NCI-H526 treated with DMSO at 0.1 percent for 48 hours (cell line): Measurements from ENCODE around the gene NSUN2.
"Not testable (repeated sequence)": the region's sequence is repeated elsewhere in the genome, so short reads cannot be mapped to it uniquely, and the experiment has no call there.

ENCODE experiments used
- DNase-seq: peaks from one replicate; lab custom pipeline; 2025; lab: John Stamatoyannopoulos, UW

NSUN2 gene

GRCh38 chr5:6583049-6583880 is 49.6 kb downstream of the NSUN2 start:
- no peak for DNase-seq

GRCh38 chr5:6582507-6583048 is 50.3 kb downstream of the NSUN2 start:
- DNase-seq = no peak

DNA sequence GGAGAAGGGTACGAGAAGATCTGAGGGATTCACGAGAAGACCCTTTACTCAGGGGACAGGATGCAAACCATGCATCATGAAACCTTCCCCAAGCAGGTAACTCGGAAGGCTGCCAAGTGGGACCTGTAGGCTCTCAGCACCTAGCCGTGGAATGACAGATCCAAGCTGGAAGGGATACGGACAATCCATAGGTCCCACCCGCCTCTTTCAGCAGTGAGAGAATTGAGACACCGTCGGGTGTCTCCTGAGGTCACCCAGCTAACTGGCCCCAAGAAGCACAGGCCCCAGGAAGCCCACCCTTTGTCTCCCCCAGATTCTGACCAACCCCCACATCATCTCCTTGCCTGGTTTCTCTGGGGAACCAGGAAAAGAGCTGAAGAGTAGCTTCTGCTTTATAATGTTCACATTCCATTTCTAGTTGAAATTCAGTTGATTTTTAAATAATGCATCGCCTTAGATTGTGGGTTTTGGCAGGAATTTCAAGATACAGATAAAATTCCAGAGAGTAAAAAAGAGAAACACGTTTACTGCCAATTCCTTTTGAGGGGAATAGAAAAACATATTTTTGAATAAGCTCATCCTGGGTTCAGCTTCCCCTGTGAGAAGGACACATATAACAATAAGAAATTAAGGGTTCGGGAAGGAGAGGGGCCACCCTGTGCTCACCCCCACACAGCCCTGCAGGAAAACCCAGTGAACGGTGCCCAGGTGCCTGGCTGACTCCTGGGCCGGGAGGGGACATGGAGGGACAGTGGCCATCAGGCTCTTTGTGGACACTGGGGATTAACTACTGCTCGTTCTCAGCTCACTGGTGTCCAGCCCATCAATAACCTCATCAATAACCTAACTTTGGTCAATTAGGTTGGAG is 51.1 kb downstream of the NSUN2 start:
- no peak for DNase-seq

DNA sequence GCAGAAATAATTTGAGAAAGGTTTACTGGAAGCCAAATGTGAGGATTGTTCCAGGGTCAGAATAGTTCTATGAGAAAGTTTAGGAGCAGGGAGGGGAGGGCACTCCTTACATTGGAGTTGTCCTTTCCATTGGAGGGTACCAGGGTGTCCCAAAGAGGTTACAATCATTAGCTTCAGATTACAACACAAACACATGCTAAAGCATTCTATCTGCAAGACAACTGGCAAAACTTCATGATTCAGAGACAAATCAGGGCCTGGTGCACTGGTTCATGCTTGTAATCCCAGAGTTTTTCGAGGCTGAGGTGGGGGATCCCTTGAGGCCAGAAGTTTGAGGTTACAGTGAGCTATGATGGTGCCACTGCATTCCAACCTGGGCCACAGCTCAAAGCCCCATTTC is 51.8 kb downstream of the NSUN2 start:
- no peak for DNase-seq

DNA sequence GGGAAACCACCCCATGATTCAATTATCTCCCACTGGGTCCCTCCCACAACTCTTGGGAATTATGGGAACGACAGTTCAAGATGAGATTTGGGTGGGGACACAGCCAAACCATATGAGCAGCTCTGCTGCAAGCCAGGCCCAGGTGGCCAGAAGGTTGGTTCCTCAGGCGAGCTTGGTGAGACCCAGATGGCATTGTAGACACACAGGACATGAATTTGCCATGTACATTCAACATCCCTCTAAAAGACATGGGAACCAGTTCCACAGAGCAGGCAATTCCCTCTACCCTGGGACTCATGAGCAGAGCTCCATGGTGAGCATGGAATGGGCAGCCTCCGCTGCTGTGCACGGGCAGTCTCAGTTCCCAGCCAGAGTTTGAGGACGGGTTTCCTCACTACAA is 53.3 kb downstream of the NSUN2 start:
- no peak for DNase-seq

- no peak for DNase-seq
Measured at GRCh38 chr5:6578676-6579343, 54.0 kb downstream of the NSUN2 start.

DNA sequence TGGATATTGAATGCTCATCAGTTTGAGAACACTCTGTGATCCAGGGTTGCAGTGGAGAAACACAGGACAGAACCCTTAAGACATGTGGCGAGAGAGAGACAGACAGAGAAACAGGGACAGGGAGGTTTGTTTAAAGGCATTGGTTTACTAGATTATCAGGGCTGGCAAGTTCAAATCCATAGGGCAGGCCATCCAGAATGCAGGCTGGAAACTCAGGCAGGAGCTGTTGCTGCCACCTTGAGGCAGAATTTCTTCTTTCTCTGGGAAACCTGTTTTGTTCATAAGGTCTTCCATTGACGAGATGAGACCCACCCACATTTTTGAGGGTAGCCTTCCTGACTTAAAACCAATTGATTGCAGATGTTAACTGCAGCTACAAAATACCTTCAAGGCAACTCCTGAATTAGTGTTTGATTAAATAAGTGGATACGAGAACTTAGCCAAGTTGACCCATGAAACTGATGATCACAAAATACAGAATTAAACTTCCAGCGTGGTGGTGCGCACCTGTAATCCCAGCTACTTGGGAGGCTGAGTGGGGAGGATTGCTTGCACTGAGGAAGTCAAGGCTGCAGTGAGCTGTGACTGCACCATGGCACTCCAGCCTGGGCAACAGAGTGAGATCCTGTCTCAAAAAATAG is 55.9 kb downstream of the NSUN2 start:
- peak; percentile 75 for DNase-seq

DNA sequence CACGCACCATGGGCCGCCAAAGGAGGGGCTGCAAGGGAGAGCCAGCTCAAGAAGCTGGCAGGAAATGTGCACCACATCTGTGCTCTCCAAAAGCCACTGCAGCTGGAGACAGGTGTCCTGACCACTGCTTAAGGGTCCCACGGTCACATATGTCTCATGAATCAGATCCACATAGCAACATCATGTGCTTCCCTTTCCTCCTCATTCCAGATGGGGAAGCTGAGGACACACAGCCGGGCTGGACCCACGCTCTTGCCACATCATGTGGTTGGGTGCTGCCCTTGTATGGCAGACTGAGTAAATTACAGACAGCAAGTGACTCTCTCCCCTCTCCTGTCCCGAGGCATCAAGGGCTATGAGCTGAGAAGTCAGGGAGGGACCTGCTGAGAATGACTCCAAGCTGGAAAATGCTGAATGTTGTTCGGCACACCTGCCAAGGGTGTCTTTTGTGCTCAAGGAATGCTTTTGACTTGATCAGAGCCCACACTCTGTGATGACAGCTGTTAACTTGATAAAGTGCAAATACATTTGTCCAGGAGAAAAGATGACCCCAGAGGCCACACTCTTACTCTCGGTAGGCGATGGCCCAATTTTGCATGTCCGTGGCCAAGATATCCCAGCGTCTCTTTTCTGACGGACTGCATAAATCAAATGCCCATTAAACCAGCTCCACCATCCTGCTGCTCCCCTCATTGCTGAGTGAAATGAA is 58.2 kb downstream of the NSUN2 start:
- DNase-seq = peak; percentile 17

- DNase-seq = no peak
Measured at GRCh38 chr5:6574111-6574510, 58.7 kb downstream of the NSUN2 start.

- no peak for DNase-seq
Measured at GRCh38 chr5:6573651-6574101, 59.2 kb downstream of the NSUN2 start.

GRCh38 chr5:6572825-6573380 is 59.9 kb downstream of the NSUN2 start:
- DNase-seq = no peak

DNA sequence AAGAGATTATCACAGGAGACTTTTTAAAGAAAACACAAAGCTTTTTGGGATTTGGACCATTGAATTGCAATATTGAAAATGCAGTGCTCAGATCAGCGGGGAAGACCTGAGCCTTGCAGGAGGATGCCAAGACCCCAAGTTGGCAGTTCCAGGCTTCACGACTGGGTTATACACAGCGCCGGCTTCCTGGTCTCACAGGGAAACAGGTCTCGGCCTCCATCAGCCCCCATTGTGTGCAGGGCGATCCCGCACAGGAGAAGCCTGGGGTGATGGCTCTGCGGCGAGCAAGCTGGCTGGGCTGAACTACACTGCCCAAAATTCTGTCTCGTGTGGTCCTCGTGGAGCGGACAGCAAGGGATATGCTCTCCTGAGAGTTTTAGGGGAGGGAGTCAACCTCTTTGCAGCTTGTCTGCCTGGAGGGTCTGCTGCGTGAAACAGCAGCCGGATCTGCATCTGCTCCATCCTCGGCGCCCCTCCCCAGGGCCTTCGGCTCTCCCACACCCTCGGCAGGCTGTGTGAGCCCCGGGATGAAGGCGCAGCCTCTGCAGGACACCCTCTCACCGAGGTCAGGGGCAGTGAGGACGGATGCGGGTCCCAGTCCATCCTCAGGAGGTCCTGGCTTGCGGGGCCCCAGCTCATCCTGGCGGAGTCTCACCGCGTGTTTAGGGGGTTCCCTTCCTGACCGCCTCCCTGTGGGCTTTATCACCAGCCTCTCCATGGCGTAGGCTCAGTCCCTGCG is 60.6 kb downstream of the NSUN2 start:
- DNase-seq = no peak

- not testable (repeated sequence) for DNase-seq
Measured at GRCh38 chr5:6571607-6572006, 61.2 kb downstream of the NSUN2 start.

DNA sequence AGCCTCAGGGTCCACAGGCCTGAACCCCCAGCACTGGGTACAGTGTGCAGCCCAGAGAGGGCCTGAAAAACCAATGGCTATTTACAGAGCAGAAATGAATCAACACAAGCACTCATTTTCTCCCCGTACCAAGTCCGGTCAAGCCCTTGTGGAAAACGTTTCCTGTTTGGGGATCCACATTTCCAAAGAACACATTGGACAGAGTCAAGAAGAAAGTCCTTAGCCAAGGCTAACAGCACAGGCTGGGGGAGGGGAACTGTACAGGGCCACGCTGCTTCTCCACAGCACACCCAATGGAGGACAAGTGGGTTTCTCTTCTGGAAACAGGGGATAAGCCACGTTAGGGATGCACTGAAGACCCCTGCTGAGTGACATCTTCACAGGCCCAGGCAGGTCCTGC is 62.3 kb downstream of the NSUN2 start:
- no peak for DNase-seq

GRCh38 chr5:6568889-6569288 is 64.0 kb downstream of the NSUN2 start:
- DNase-seq = no peak

DNA sequence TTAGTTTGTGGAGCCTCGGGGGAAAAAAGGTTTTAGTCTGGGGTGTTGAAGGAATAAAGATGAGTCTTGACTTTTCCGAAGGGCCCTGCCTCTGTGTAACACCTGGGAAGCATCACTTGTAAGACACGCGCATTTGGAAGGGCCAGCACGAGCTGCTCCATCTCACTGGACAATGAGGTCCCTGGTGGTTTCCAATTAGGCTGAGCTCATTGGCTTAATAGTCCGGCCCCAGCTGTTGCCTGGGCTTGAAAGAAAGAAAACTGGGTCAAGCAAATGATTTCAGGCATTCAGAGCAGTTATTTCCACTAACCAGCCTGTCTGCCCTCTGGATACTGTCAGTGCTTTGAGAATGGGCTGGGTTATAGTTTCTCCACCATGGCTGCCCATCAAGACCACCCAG is 64.5 kb downstream of the NSUN2 start:
- DNase-seq = no peak

- no peak for DNase-seq
Measured at GRCh38 chr5:6567835-6568234, 65.0 kb downstream of the NSUN2 start.

DNA sequence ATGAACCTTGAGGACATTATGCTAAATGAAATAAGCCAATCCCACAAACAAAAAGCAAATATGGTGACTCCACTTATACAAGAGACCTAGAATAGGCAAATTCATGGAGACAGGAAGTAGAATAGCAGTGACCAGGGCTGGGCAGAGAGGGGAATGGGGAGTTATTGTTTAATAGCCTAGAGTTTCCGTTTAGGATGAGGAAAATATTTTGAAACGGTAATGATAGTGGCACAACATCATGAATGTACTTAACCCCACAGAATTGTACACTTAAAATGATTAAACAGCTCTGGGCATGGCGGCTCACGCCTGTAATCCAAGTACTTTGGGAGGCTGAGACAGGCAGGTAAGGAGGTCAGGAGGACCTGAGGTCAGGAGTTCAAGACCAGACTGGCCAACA is 65.8 kb downstream of the NSUN2 start:
- no peak for DNase-seq

DNA sequence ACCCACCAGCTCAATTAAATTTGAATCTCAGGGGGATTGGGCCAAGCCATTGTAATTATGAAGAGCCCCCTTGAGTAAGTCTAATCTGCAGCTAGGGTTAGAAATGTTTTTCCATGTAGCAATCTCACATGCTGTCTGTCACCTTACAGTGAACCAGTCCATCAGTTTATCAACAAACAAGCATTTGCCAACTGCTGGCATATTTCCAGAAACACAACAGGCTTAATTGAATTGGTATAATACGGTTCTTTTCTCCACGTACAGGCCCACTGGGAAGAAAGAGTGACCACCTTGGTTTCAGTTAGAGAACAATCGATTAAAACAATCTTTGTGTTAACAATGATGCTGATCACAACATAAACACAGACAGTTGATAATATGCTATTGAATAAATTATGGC is 67.4 kb downstream of the NSUN2 start:
- no peak for DNase-seq
